OCI-LY1 (cell line): ENCODE measurements around the gene TEC.

ENCODE experiments used
- H2AFZ ChIP-seq: fragments of 200-600 bp; sonication (generic), shearing (Covaris generic); 2 replicates; pipeline ENCODE4 v1.6.0; 2014; ENCODE audit warnings: antibody characterized with exemption, mild to moderate bottlenecking, low read length
- H3F3A ChIP-seq: fragments of 200-600 bp; sonication (generic), shearing (Covaris generic); 2 replicates; pipeline ENCODE4 v1.6.0; 2014; ENCODE audit warnings: mild to moderate bottlenecking, antibody characterized with exemption, low read length, moderate library complexity; ENCODE audit not compliant: insufficient read depth
- H3K27ac ChIP-seq: fragments of 200-600 bp; sonication (generic); 2 replicates; pipeline ENCODE4 v1.5.1; 2014; ENCODE audit warnings: low read length, mixed run types, mild to moderate bottlenecking, low read depth; ENCODE audit not compliant: poor library complexity, severe bottlenecking
- H3K27me3 ChIP-seq: fragments of 200-600 bp; sonication (generic); 2 replicates; pipeline ENCODE4 v1.6.0; 2014; ENCODE audit warnings: antibody characterized with exemption, mild to moderate bottlenecking, low read length, moderate library complexity; ENCODE audit not compliant: insufficient read depth
- H3K36me3 ChIP-seq: fragments of 200-600 bp; sonication (generic); 2 replicates; pipeline ENCODE4 v1.6.1; 2014; ENCODE audit warnings: mild to moderate bottlenecking, antibody characterized with exemption, low read length, moderate library complexity, mixed read lengths; ENCODE audit not compliant: insufficient read depth
- H3K4me1 ChIP-seq: fragments of 200-600 bp; sonication (generic); 2 replicates; pipeline ENCODE4 v1.5.1; 2014; ENCODE audit warnings: mild to moderate bottlenecking, low read length, moderate library complexity; ENCODE audit not compliant: insufficient read depth, severe bottlenecking
- H3K4me2 ChIP-seq: fragments of 200-600 bp; sonication (generic), shearing (Covaris generic); 2 replicates; pipeline ENCODE4 v1.6.1; 2014; ENCODE audit warnings: low read length
- H3K4me3 ChIP-seq: fragments of 200-600 bp; sonication (generic); 2 replicates; pipeline ENCODE4 v1.5.1; 2014; ENCODE audit warnings: low read length, low read depth, mild to moderate bottlenecking, mixed read lengths; ENCODE audit not compliant: poor library complexity, severe bottlenecking
- H3K79me2 ChIP-seq: fragments of 200-600 bp; shearing (Covaris generic); 2 replicates; pipeline ENCODE4 v1.6.1; 2016; ENCODE audit warnings: mixed run types, low read length, mixed read lengths; ENCODE audit not compliant: insufficient read depth
- H3K9ac ChIP-seq: fragments of 200-600 bp; sonication (generic), shearing (Covaris generic); 2 replicates; pipeline ENCODE4 v1.6.1; 2014; ENCODE audit warnings: mild to moderate bottlenecking, low read length, mixed read lengths
- H3K9me2 ChIP-seq: fragments of 200-600 bp; sonication (generic), shearing (Covaris generic); 2 replicates; pipeline ENCODE4 v1.6.1; 2014; ENCODE audit warnings: low read depth, mild to moderate bottlenecking, low read length, mixed read lengths
- H3K9me3 ChIP-seq: fragments of 200-600 bp; shearing (Covaris generic); 2 replicates; pipeline ENCODE4 v1.6.1; 2014; ENCODE audit warnings: low read length, mixed read lengths
- H4K20me1 ChIP-seq: fragments of 200-600 bp; sonication (generic), shearing (Covaris generic); 2 replicates; pipeline ENCODE4 v1.6.0; 2016; ENCODE audit warnings: mild to moderate bottlenecking, low read length; ENCODE audit not compliant: insufficient read depth
- CTCF ChIP-seq: fragments of 200-600 bp; sonication (generic), shearing (Covaris generic); IDR thresholded peaks from 2 replicates; pipeline ENCODE4 v1.5.1; 2017; ENCODE audit warnings: mild to moderate bottlenecking, antibody characterized with exemption, low read length, moderate library complexity, mixed read lengths
- EZH2 ChIP-seq: fragments of 200-600 bp; sonication (generic), shearing (Covaris generic); IDR thresholded peaks from 2 replicates; pipeline ENCODE4 v1.8.0; 2017; ENCODE audit warnings: borderline replicate concordance, mixed run types, mild to moderate bottlenecking, antibody characterized with exemption, low read length, moderate library complexity, mixed read lengths

Gene TEC

GRCh38 chr4:48127682-48128404 lies 141.8 kb downstream of the TEC start:
- Histone ChIP-seq H3K9me2 (no peaks in the 10 kb centered on the region), H3F3A (no peaks in the 10 kb centered on the region), H3K27me3 (no peaks in the 10 kb centered on the region), H3K4me3 (no peak overlapping the region), H3K27ac (no peak overlapping the region), H2AFZ (no peak overlapping the region), H3K4me1 (peaks cover 5% of the 10 kb centered on the region), H4K20me1 (no peaks in the 10 kb centered on the region), H3K9me3 (no peaks in the 10 kb centered on the region), H3K9ac (no peak overlapping the region), H3K4me2 (peak overlapping the region; percentile 14; the same call in 1 of the 2 replicates), H3K36me3 (no peaks in the 10 kb centered on the region), H3K79me2 (no peaks in the 10 kb centered on the region)
- no peak for TF ChIP-seq EZH2
- peak; percentile 71 for TF ChIP-seq CTCF

GRCh38 chr4:48127231-48127630 lies 142.4 kb downstream of the TEC start:
- Histone ChIP-seq H3K4me2 (no peak overlapping the region), H2AFZ (no peak overlapping the region), H3K4me3 (no peak overlapping the region), H3K9me2 (no peaks in the 10 kb centered on the region), H3K4me1 (peaks cover 5% of the 10 kb centered on the region), H3K9ac (no peak overlapping the region), H3K27ac (no peak overlapping the region), H3F3A (no peaks in the 10 kb centered on the region), H3K79me2 (no peaks in the 10 kb centered on the region), H4K20me1 (no peaks in the 10 kb centered on the region), H3K36me3 (no peaks in the 10 kb centered on the region), H3K27me3 (no peaks in the 10 kb centered on the region), H3K9me3 (no peaks in the 10 kb centered on the region)
- TF ChIP-seq CTCF (no peak), EZH2 (no peak)

- Histone ChIP-seq H3K4me3 (no peak overlapping the region), H3K9me2 (no peaks in the 10 kb centered on the region), H3K79me2 (no peaks in the 10 kb centered on the region), H3K9me3 (no peaks in the 10 kb centered on the region), H3K9ac (no peak overlapping the region), H3K4me1 (peaks cover 5% of the 10 kb centered on the region), H4K20me1 (no peaks in the 10 kb centered on the region), H3K27ac (no peak overlapping the region), H2AFZ (no peak overlapping the region), H3K27me3 (no peaks in the 10 kb centered on the region), H3K4me2 (no peak overlapping the region), H3K36me3 (no peaks in the 10 kb centered on the region), H3F3A (no peaks in the 10 kb centered on the region)
- no peak for TF ChIP-seq CTCF
- no peak for TF ChIP-seq EZH2
Measured at GRCh38 chr4:48126621-48127020, 143.0 kb downstream of the TEC start.
